Measurements from ENCODE around the gene TMEM109.

Gene TMEM109, protein sequence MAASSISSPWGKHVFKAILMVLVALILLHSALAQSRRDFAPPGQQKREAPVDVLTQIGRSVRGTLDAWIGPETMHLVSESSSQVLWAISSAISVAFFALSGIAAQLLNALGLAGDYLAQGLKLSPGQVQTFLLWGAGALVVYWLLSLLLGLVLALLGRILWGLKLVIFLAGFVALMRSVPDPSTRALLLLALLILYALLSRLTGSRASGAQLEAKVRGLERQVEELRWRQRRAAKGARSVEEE

DNA sequence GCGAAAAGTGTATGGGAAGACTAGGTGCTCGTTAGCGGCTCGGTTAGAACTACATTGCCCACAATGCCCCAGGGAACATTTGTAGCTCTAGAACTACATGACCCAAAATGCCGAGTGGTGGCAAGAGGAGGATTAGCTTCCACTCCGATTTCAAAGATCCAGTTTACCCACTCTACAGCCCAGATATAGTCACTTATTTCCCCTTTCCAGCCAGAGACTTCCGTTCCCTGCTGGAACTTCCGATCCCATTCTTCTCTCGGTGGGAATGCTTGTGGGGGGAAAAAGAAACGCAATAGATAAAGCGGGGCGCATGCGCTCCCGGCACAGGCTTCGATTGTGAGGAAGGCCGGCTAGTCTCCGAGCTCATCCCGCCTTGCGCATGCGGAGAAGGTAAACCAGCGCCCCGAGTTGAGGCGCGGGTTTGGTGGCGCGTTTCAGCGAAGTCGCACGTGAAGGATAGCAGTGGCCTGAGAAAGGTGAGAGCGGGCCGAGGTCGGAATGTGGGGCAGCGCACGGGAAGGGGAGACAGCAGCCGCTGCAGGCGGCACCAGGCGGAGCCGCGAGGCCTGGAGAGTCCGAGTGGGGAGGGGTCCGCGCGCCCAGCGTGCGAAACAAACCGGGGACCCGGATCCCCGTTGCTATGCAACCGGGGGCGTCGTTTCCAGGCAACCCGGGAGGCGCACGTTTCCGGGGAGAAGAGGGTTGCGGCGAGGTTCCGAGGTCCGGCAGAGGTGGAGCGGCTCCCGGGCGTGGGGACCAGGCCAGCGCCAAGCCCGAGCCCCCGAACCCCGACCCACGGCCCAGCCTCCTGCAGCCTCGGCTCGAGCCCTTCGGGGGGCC, at the start of gene TMEM109:
TSS of gene TMEM109 (plus strand) at position 366 of the 840 bp plus-strand sequence. CDS start 5,536 bp downstream, outside the sequence.
- peak; percentile 75 for DNase-seq (ENCODE audit: low read depth, low spot score)

DNA sequence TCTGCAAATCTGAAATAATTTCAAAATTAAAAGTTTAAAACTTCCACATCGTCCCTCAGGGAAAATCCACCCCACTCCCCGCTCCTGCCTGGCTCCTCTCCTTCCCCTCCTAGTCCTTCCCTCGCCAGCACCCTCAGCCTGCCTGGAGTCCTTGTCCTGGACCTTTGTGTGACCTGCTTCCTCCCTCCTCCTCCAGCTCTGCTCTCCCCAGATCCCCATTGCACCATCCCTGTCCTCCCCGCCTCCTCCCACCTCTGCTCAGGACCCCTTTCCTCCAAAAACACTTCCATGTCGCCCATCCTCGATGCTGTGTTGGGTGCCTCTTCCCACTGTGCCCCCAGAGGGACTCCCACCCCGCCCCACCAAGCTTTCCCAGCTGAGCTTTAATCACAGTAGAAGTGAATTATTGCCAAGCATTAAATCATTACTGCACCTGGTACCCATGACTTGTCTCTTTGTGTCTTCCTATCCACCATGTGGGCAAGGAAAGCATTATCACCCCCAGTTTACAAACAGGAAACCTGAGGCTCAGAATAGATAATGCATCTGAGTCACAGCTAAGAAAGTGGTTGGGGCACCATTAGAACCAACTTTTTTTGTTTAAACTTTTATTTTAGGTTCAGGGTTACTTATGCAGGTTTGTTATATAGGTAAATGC, 49.0 kb upstream of the TMEM109 start:
- no peak for DNase-seq (ENCODE audit: low read depth, low spot score)

DNA sequence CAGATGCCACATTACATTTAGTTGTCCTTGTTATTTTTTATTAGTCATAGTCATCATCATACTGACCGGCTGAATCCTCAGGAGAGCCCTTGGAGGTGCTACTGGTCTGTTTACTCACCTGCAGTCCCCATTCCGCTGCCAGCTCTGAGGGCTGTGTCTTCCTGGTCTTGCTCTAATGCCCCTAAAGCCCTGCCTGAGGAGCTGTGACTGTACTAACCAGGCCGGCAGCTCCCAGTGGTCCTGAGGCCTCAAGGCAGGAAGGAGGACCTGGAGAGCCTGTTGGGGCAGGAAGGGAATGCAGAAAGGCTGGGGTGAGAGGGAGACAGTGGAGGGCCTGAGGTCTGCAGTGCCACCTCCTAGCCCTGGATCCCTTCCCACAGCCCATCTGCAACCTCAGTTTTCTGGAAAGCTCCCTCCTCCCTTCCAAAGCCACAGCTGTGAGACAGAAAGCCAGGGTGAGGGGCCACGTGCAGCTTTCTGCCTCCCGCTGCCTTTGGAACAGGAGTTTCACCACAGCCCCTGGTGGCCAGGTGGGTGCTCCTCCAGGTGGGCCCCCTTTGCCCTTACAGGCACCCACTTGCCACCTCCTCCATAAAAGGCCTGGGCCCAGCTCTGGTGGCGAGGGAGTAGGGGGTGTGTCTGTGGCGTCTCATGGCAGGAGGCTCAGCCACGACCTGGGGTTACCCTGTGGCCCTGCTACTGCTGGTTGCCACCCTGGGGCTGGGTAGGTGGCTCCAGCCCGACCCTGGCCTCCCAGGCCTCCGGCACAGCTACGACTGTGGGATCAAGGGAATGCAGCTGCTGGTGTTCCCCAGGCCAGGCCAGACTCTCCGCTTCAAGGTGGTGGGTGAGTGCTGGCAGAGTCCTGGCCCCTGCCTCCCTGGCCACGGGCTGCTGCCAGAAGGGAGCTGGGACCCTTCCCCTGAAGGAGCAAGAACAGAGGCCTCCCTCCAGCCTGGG, 46.8 kb upstream of the TMEM109 start, which contains the start of gene ZP1:
TSS of gene ZP1 (plus strand) at position 632 of the 960 bp plus-strand sequence. CDS start at position 652, 20 bp downstream.
- DNase-seq (ENCODE audit: low read depth, low spot score), result no peak

DNA sequence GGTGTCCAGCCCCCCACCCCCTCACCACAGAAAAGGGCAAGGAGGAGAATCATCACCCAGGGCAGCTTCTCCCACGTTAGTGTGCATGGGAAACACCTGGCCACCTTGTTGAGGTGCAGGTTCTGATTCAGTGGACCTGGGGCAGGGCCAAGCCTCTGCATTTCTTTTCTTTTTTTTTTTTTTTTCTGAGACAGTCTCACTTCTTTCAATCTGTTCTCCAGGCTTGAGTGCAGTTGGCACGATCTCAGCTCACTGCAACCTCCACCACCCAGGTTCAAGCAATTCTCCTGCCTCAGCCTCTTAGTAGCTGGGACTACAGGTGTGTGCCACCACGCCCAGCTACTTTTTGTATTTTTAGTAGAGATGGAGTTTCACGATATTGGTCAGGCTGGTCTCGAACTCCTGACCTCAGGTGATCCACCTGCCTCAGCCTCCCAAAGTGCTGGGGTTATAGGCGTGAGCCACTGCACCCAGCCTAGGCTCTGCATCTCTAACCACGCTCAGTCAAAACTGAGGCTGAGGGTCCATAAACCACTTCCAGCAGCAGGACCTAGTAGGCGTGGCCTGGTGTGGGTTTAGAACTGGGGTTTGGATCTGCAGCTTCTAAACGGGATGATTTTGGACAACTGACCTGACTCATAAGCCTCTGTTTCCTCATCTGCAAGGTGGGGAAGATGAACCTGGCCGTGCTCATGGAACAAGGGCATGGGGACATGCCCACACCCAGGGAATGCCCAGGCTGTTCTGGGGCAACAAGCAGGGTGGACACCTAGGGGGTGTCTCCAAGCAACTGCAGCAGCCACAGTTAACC, 45.9 kb upstream of the TMEM109 start:
- DNase-seq (ENCODE audit: low read depth, low spot score), result no peak

DNA sequence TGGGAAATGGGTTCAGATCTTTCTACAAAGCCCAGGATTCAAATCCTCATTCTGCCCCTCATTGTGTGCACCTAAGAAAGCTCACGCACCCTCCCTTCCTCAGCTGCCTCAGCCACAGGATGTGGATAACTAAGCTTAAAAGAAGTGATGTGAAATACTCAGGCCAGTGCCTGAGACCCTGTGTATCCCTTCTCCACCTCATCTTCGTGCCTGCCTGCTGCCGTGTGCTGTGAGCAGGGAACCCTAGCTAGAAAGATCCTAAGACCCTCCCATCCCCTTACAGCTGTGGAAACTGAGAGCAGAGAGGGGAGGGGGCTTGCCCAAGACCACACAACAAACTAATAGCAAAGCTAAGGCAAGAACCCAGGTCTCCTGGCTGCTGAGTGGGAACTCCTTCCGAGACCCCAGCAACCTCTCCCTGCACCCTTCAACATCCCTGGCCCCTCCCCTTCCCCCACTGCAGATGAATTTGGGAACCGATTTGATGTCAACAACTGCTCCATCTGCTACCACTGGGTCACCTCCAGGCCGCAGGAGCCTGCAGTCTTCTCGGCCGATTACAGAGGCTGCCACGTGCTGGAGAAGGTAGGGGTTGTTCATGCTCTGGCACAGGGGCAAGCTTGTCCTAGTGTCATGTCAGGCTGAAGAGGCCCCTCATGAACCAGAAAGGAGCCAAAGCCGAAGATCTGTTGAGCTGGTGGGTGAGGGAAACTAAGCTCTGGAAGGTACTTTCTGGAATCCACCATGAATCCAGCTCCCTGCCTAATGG, 45.1 kb upstream of the TMEM109 start:
- no peak for DNase-seq (ENCODE audit: low read depth, low spot score)

DNA sequence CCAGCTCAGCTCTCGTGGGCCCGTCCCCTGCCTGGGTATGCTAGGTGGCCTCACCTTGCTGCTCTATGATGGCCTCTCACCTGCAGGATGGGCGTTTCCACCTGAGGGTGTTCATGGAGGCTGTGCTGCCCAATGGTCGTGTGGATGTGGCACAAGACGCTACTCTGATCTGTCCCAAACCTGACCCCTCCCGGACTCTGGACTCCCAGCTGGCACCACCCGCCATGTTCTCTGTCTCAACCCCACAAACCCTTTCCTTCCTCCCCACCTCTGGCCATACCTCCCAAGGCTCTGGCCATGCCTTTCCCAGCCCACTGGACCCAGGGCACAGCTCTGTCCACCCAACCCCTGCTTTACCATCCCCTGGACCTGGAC, 44.5 kb upstream of the TMEM109 start:
- DNase-seq (ENCODE audit: low read depth, low spot score), result no peak

DNA sequence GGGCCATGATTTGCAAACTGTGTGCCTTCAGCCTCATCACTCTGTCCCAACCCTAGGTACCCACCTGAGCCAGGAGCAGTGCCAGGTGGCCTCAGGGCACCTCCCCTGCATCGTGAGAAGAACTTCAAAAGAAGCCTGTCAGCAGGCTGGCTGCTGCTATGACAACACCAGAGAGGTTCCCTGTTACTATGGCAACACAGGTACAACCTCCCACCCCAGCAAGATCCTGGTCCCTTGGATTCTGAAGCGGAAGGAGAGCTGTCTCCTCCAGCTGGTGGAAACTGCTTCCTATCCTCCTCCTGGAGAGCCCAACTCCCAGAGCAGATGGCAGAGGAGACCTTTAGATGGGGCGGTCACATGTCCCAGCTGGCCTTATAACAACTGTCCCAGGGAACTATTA, 43.7 kb upstream of the TMEM109 start:
- DNase-seq (ENCODE audit: low read depth, low spot score), result no peak

DNA sequence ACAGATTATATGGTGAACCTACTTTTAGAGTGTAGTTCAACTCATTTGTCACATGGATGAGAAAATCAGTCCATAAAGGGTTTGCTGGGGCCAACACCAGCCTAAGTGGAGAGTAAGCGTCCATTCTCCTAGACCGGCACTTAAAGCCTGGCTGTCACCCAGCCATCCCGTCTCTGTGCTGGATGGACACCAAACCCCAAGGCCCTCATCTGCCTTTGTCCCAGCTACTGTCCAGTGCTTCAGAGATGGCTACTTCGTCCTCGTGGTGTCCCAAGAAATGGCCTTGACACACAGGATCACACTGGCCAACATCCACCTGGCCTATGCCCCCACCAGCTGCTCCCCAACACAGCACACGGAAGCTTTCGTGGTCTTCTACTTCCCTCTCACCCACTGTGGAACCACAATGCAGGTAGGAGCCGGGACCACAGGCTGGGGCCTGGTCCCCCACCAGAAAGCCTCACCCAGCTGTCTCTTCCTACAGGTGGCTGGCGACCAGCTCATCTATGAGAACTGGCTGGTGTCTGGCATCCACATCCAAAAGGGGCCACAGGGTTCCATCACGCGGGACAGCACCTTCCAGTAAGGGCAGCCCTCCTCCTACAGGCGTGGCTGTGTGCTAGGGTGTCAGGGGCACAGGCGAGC, 43.1 kb upstream of the TMEM109 start:
- no peak for DNase-seq (ENCODE audit: low read depth, low spot score)

DNA sequence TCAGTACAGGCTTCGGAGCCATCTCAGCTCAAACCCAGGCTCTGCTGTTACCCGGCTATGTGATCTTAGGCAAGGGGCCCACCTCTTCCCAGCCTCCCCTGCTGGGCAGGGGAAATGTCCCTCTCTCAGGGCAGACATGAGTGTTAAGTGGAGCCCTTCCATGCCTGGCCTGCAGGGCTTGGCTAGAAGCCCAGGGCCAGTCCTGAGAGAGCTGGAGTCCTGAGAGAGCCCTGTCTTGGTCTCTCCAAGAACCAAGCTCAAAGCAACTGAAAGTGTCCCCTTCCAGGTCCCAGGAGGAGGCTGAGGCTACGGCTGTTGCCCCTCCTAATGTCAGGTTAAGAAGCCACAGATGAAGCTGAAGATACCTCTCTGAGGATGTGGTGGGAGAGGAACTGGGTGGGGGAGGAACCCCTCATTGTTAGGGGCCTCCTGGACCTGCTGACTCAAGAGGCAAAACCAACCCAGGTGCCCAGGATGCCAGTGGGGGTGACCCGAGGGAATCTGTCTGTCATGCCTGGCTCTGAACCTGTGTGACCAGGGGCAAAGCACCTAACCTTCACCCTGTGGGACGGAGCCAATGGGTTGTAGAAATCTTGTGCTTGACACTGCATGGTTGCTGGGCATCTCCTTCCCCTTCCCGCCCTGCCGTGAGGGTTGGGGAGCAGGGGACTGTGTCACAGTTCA, 42.4 kb upstream of the TMEM109 start:
- no peak for DNase-seq (ENCODE audit: low read depth, low spot score)

DNA sequence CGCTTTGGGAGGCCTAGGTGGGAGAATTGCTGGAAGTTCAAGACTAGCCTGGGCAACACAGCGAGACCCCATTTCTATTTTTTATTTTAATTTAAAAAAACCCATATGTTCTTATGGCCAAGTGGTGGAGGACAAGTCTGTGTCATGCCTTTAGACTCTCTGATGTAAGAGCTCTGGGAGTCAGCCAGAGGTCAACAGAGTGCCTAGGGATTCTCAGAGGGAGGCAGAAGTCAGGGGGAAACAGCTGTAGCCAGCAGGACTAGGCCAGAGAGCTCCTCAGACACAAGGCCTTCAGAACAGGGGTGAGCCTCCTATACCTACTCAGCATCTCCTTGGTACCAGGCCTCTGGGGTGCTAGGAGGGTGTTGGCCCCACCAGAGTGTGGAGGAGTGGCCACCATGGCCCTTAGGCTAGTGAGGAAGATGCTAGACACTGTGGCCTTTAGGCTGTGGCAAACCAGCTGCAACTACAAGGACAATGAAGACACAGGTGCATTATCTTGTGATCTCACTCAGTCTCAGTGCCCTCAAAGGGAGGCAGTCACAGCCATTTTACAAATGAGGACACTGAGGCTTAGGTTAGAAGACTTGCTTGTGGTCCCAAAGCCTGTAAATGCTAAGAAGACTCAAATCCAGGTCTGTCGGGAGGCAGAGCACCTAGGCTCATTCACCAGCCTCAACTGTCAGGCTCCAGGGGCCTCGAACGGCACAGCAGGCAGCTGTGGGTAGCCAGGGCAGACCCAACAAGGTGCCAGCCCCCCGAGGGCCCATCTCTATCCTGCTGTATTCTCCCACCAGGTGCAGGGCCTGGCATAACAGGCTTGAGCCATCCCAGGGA, 41.6 kb upstream of the TMEM109 start:
- no peak for DNase-seq (ENCODE audit: low read depth, low spot score)

DNA sequence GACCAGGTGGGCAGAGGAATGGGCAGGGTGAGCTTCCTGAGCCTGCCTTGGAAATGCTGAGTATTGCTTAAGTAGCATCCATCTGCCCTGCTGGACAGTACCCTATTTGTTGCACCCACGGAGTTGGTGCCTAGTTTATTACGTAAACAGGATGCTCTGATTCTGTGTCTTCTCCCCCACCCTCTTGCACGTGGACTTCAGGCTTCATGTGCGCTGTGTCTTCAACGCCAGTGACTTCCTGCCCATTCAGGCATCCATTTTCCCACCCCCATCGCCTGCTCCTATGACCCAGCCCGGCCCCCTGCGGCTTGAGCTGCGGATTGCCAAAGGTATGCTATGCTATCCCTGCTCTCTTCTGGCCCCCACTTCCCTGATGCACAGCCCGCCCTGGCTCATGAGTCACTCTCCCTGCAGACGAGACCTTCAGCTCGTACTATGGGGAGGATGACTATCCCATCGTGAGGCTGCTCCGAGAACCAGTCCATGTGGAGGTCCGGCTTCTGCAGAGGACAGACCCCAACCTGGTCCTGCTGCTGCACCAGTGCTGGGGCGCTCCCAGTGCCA, 40.9 kb upstream of the TMEM109 start:
- DNase-seq (ENCODE audit: low read depth, low spot score), result no peak

DNA sequence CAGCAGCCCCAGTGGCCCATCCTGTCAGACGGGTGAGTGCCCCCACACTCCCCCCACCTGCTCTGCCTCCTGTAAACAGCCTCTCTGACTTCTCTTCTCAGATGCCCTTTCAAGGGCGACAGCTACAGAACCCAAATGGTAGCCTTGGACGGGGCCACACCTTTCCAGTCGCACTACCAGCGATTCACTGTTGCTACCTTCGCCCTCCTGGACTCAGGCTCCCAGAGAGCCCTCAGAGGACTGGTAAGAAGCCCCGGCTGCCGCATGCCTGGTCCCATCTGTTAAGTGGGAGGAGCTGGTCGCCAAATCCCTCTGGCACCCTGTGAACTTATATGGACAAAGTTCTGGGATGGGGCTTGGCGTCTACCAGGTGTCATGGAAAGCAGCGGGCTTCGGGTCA, 40.4 kb upstream of the TMEM109 start:
- no peak for DNase-seq (ENCODE audit: low read depth, low spot score)

DNA sequence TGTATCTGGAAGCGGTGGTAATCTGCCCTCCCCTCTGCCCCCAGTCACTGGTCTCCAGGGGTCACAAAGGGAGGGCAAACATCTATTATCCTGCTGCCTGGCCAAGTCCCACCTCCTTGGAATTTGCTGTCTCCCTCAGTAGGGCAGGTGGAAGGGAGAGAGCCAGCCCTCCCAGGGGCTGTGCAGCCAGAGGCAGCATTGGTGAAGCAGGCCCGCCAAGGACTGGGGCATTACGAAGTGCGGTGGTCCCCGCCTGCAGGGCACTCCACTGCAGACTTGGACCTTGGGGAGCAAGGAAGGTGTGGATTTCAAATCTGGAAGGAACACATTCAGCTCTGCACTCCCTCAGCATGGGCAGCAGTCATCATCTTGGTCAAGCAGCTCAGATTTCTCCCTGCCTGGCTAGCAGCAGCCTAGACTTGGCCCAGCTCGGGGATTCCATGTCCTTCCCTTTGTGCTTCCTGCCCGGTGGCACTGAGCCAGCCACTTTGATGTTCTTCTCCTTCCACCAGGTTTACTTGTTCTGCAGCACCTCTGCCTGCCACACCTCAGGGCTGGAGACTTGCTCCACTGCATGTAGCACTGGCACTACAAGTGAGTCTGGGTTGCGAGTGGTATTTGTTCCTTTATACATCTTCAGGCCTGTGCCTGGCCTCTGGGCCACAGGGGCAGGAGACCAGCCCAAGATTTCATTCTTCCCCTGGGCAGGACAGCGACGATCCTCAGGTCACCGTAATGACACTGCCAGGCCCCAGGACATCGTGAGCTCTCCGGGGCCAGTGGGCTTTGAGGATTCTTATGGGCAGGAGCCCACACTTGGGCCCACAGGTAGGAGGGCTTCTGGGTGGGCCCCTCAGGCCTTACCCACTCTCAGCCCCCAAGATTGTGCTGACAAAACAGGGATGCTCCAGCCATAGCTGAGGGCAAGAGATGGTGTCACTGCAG, 39.3 kb upstream of the TMEM109 start:
- DNase-seq (ENCODE audit: low read depth, low spot score), result no peak

DNA sequence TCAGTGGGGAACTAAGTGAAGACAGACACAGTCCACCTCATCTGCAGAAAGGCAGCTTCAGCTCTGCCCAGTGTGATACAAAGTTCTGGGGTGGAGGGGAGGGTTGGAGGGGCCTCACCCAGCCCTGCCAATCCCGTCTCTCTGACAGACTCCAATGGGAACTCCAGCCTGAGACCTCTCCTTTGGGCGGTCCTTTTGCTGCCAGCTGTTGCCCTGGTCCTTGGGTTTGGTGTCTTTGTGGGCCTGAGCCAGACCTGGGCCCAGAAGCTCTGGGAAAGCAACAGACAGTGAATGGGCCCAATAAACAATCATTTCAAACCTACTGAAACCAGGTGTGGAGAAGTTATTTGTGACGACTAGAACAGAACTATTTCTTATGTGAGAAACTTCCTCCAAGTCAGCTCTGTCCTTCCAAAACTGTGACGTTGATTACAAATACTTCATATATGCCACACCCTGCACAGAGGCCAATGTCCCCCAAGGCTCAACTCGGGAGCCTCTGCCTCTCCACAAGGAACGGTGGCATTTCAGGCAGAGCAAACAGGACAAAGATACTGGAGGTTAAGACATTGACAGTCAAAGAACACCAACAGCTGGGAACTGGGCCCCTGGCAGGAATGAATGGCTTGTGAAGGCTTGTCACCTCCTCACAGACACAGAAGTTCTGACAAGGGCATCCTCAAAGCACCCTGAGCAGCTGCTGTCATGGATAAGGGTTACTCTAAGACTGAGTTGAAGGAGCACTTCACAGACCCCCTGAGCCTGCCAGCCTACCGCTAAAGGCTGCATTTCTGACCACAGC, 38.4 kb upstream of the TMEM109 start:
- DNase-seq (ENCODE audit: low read depth, low spot score), result no peak

DNA sequence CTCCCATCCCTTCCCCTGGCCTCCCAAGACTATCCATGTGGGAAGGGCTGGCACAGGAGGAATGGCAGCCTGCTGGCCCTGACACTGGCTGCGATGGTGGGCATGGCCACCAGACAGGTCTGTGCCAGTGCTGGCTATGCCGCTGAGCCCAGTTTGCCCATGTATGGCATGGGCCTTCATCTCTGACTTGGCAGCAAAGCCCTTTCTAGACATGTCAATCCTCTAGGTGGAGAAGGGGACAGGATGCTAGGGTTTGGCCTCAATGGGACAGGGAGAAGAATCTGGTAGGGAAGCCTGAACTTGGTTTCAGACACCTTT, 37.8 kb upstream of the TMEM109 start:
- no peak for DNase-seq (ENCODE audit: low read depth, low spot score)

All from iPS DF 19.7 (cell line).